K562 (cell line): ENCODE data around the gene SCMH1.

Source experiments
- BCL6 ChIP-seq: fragments of 250-450 bp; sonication (Bioruptor Pico); IDR thresholded peaks from 2 replicates; pipeline ENCODE4 v1.4.0; 2020
- SREBF2 ChIP-seq: sonication (generic); formaldehyde crosslinking; IDR thresholded peaks from 2 replicates; pipeline ENCODE4 v1.4.0; 2020; ENCODE audit warnings: mild to moderate bottlenecking, missing genetic modification reagents

- TF ChIP-seq SREBF2 (CRISPR knock-in tag), result no peak
- no peak for TF ChIP-seq BCL6
These were observed 15.2 kb downstream of the SCMH1 start for GRCh38 chr1:41226815-41227434.
